ENCODE data around the gene SMYD1.

SMYD1 gene

DNA sequence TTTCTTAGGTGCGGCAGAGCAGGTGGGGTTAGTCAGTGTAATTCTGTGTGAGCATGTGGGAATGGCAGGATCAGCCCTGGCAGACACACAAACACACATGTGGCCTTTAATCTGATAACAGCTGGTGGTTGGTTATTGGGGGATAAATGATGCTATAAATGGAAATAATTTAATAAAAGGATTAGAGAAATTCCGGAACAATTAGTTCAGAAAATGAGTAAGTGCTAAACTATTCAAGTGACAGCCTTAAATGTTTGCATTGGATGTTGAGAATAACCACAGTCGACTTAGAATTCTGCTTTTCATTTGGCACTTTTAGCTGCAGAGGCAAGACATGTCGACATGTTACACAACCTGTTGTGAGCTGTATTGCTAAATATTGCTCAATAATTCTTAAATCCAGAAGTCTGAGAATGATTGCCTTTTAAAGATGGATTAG is 7.2 kb downstream of the SMYD1 start:
- TF ChIP-seq, protein P1, sequence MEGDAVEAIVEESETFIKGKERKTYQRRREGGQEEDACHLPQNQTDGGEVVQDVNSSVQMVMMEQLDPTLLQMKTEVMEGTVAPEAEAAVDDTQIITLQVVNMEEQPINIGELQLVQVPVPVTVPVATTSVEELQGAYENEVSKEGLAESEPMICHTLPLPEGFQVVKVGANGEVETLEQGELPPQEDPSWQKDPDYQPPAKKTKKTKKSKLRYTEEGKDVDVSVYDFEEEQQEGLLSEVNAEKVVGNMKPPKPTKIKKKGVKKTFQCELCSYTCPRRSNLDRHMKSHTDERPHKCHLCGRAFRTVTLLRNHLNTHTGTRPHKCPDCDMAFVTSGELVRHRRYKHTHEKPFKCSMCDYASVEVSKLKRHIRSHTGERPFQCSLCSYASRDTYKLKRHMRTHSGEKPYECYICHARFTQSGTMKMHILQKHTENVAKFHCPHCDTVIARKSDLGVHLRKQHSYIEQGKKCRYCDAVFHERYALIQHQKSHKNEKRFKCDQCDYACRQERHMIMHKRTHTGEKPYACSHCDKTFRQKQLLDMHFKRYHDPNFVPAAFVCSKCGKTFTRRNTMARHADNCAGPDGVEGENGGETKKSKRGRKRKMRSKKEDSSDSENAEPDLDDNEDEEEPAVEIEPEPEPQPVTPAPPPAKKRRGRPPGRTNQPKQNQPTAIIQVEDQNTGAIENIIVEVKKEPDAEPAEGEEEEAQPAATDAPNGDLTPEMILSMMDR (IDR thresholded peaks at IDR 0.05; ENCODE audit: low read depth, low read length, missing control alignments), result no peak
- no peak overlapping the region for H3K4me3 ChIP-seq (ENCODE audit: low read depth, low read length)
- no peak for DNase-seq (ENCODE audit: low read depth)

DNA sequence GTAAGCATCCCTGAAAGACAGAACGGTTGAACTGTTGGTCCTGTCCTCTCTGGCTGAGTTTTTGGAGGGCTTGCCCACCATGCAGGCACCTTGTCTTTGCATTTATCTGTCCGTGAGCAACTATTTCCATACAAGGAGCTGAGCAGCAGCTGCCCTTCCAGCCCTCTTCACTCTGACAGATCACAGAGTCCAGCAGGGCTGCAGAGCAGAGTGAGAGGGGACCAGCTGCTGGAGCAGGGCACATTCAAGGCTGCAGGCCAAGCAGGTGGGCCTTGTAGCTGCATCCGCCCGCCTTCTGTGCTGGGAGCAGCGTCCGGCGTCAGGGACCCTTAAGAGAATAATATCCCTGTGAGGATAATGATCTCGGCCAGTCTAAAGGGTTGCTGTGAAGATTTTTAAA is 9.5 kb downstream of the SMYD1 start:
- TF ChIP-seq, protein P1 (IDR thresholded peaks at IDR 0.05; ENCODE audit: low read depth, low read length, missing control alignments), result no peak
- no peak overlapping the region for H3K4me3 ChIP-seq (ENCODE audit: low read depth, low read length)
- DNase-seq (ENCODE audit: low read depth), result no peak

DNA sequence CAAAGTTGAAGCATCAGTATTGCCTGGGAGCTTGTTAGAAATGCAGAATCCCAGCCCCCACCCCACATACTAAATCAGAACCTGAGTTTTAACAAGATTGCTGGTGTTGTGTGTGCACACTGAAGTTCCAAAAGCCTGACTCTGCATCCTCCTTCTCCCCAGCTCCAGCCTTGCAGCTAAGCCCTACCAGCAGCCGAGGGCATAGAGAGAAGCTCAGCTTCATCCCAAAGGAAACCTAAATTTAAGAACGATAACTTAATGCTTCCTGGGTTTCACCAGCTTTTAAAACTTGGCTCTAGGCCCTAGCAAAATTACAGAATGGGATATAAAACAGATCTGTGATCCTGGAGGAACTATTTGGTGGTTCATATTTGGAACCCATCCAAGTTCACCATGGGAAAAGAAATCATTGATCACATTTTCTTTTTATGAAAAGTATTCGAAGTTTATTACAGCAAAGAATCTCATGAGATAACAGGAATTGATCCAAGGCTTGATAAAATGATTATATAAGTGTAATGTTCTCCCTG is 11.1 kb downstream of the SMYD1 start:
- no peak for DNase-seq (ENCODE audit: low read depth)
- TF ChIP-seq, protein P1 (IDR thresholded peaks at IDR 0.05; ENCODE audit: low read depth, low read length, missing control alignments), result no peak
- H3K4me3 ChIP-seq (ENCODE audit: low read depth, low read length), result no peak overlapping the region

DNA sequence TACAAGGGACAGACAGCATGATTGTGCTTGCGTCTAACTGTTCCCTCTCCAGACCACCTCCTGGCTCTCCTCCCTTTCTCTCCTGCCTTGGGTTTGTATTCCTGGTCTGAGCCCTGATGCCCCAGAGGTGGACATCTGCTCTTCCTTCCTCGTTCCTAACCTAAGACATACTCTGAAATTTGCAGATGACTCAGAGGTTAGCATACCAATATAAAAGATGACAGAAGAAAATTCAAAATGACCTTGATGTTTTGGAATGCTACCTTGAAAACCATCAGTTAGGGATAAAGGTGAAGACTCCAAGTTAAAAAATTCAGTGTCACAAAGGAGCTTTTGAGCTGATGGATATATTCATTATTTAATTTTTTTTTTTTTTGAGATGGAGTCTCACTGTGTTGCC is 12.9 kb downstream of the SMYD1 start:
- TF ChIP-seq, protein P1 (IDR thresholded peaks at IDR 0.05; ENCODE audit: low read depth, low read length, missing control alignments), result no peak
- DNase-seq (ENCODE audit: low read depth), result no peak
- no peak overlapping the region for H3K4me3 ChIP-seq (ENCODE audit: low read depth, low read length)

DNA sequence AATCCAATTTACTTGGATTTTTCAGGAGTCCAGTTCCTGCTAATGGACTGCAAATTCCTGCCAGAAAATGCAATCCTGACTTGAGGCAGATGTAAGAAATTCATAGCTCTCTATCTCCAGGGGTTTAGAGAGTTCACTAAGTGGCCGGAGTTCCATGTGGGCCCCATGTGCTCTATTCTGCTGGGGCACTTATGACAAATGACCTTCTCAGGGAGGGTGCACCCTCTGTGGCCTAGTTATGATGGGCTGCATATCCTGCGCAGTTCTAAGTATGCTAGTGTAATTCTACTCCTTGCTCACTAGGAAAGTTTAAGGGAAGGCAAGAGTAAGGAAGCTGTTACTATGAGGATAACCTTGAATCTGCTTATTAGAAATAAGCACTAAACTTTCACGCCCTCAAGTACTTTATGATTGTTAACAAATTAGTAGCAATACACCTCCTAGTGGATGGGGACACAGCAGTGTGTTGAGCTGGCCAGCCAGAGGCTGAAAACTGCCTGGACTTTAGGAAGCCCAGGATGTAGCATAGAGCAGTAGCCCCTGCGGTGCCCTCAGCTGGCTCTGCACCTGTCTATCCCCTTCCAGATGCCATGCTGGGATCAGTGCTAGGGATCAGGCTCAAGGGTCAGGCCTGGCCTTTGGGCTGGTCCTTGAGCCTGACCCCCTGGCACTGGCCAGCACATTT is 14.4 kb downstream of the SMYD1 start:
- no peak for DNase-seq (ENCODE audit: low read depth)
- TF ChIP-seq, protein P1 (IDR thresholded peaks at IDR 0.05; ENCODE audit: low read depth, low read length, missing control alignments), result no peak
- no peak overlapping the region for H3K4me3 ChIP-seq (ENCODE audit: low read depth, low read length)

DNA sequence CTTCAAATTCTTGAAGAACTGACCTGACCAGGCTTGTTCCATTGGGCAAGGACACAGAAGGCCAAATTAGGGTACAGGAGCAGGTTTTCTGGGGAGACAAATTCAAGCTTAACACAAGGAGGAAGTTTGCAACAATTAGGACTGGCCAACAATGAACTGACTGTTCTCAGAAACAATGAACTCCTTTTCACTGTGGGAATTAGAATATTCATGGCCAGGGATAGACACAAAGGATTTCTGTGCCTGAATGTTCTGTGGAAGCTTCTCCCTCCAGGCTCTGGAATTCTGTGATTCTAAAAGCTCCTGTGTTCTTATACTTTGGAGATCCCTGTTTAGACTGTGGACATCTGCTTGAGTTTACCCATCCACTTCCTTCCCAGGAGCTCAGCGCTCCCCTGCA is 15.2 kb downstream of the SMYD1 start:
- TF ChIP-seq, protein P1 (IDR thresholded peaks at IDR 0.05; ENCODE audit: low read depth, low read length, missing control alignments), result no peak
- no peak overlapping the region for H3K4me3 ChIP-seq (ENCODE audit: low read depth, low read length)
- DNase-seq (ENCODE audit: low read depth), result no peak

DNA sequence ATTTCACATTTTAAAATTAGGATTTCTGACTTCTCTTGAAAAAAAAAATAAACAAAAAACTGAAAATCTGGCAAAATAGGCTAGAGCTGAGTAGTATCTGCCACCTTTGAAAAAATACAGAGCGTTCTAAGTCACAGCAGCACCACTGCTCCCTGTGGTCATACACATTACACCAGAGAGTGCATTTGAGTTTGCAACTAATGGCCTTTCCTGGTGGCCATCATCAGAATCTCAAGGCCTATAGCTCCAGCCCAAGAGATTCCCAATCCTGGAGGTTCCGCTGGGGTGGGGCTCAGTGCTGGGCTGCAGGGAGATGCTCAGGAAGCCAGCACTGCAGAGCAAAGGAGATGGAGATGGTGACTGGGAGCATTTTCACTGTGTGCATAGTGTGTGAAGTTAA is 17.5 kb downstream of the SMYD1 start:
- no peak for DNase-seq (ENCODE audit: low read depth)
- TF ChIP-seq, protein P1 (IDR thresholded peaks at IDR 0.05; ENCODE audit: low read depth, low read length, missing control alignments), result no peak
- H3K4me3 ChIP-seq (ENCODE audit: low read depth, low read length), result no peak overlapping the region

Data from GM12864 (cell line).